PFSK-1 (cell line): ENCODE data around the gene AWAT2.

Source experiments
- FOXP2 ChIP-seq: optimal IDR thresholded peaks from 2 replicates; pipeline ENCODE3; 2011; ENCODE audit warnings: borderline replicate concordance, control low read depth, inconsistent platforms; ENCODE audit not compliant: insufficient read depth; ENCODE audit errors: extremely low read length, extremely low read depth
- POLR2AphosphoS5 ChIP-seq: IDR thresholded peaks from 2 replicates; pipeline ENCODE4 v1.6.1; 2012; ENCODE audit warnings: low read depth, mild to moderate bottlenecking, control low read depth, low read length, moderate library complexity
- SIN3A ChIP-seq: IDR thresholded peaks from 2 replicates; pipeline ENCODE4 v1.6.1; 2012; ENCODE audit warnings: mild to moderate bottlenecking, low read length, moderate library complexity, borderline replicate concordance; ENCODE audit not compliant: insufficient read depth
- TAF1 ChIP-seq: IDR thresholded peaks from 2 replicates; pipeline ENCODE4 v1.6.1; 2012; ENCODE audit warnings: low read length, control low read depth, borderline replicate concordance; ENCODE audit not compliant: insufficient read depth
- TF ChIP-seq, protein P1 (sequence below), 2 experiments: IDR thresholded peaks; 2 replicates each; pipeline versions ENCODE4 v1.6.1 to v1.8.0; 2011 to 2012; ENCODE audit warnings: low read depth in 2 of 2, low read length in 2 of 2, control low read depth in 1 of 2, inconsistent platforms in 1 of 2, mild to moderate bottlenecking in 1 of 2, moderate library complexity in 1 of 2; ENCODE audit not compliant: insufficient read depth in 1 of 2

GRCh38 chrX:70026851-70027200, 22.9 kb downstream of the AWAT2 start:
- no peak for TF ChIP-seq POLR2AphosphoS5
- TF ChIP-seq, protein P1, sequence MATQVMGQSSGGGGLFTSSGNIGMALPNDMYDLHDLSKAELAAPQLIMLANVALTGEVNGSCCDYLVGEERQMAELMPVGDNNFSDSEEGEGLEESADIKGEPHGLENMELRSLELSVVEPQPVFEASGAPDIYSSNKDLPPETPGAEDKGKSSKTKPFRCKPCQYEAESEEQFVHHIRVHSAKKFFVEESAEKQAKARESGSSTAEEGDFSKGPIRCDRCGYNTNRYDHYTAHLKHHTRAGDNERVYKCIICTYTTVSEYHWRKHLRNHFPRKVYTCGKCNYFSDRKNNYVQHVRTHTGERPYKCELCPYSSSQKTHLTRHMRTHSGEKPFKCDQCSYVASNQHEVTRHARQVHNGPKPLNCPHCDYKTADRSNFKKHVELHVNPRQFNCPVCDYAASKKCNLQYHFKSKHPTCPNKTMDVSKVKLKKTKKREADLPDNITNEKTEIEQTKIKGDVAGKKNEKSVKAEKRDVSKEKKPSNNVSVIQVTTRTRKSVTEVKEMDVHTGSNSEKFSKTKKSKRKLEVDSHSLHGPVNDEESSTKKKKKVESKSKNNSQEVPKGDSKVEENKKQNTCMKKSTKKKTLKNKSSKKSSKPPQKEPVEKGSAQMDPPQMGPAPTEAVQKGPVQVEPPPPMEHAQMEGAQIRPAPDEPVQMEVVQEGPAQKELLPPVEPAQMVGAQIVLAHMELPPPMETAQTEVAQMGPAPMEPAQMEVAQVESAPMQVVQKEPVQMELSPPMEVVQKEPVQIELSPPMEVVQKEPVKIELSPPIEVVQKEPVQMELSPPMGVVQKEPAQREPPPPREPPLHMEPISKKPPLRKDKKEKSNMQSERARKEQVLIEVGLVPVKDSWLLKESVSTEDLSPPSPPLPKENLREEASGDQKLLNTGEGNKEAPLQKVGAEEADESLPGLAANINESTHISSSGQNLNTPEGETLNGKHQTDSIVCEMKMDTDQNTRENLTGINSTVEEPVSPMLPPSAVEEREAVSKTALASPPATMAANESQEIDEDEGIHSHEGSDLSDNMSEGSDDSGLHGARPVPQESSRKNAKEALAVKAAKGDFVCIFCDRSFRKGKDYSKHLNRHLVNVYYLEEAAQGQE (IDR thresholded peaks at IDR 0.05; ENCODE audit: insufficient read depth in 1 of 2, low read depth in 2 of 2, low read length in 2 of 2), result no peak
- no peak for TF ChIP-seq FOXP2
- no peak for TF ChIP-seq TAF1
- TF ChIP-seq SIN3A, result no peak
